ENCODE measurements around the gene TMEM87B. TPM values are rescaled to one million over a fixed set of nuclear protein-coding genes. Genes with fewer than 3 reads are reported as not detected.
A peak's percentile ranks its signal among the peaks of the same experiment; 100 is the strongest.

The TMEM87B gene
- total and polyA plus RNA-seq, 4 donors: 11.2 to 26.4 (median 18.1) TPM

DNA sequence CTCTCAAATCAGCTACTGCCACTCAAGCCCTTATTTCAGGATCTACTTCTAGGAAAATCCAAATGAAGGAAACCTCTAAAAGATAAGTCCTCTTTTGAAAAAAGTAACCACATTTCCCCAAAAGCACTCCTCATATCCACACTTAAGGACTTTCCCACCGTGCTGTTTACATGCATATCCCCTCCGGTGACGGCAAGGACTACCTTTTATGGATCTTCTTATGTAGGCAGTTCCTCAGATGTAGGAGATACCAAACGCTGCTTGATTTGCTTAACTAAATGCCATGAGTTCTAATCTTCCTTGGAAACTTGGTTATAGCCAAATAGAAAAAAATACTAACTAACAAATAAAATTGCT, 6.9 kb upstream of the TMEM87B start:
- no peak for ATAC-seq (ENCODE audit: insufficient read depth, low FRiP score)
- peak overlapping the region in 1 of 2 donors; percentile 45 for H3K27ac ChIP-seq (ENCODE audit: low read depth in 1 of 2, low read length in 1 of 2)
- 41 to 64% methylated on average over 4 of the region's 4 CpGs for WGBS, 2 donors

DNA sequence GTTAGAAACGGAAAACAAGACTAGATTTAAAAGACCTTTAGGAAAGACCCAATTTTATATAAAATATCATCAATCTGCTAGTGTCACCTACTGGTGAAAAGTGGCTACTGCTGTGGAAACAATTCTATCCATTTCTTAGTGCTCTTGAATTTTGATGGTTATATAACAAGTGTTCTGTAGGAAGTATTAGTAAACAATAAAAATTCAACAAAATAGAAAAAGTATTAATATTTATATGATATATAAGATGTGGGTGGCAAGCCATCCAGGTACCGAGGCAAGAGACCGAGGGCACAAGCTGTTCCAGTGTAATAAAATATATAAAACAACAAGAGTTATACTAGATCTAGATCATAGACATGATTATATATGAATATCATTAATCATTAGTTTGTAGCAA, 6.2 kb upstream of the TMEM87B start:
- TF ChIP-seq, protein P1, sequence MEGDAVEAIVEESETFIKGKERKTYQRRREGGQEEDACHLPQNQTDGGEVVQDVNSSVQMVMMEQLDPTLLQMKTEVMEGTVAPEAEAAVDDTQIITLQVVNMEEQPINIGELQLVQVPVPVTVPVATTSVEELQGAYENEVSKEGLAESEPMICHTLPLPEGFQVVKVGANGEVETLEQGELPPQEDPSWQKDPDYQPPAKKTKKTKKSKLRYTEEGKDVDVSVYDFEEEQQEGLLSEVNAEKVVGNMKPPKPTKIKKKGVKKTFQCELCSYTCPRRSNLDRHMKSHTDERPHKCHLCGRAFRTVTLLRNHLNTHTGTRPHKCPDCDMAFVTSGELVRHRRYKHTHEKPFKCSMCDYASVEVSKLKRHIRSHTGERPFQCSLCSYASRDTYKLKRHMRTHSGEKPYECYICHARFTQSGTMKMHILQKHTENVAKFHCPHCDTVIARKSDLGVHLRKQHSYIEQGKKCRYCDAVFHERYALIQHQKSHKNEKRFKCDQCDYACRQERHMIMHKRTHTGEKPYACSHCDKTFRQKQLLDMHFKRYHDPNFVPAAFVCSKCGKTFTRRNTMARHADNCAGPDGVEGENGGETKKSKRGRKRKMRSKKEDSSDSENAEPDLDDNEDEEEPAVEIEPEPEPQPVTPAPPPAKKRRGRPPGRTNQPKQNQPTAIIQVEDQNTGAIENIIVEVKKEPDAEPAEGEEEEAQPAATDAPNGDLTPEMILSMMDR (IDR thresholded peaks at IDR 0.05; ENCODE audit: control extremely low read depth, extremely low read depth): peak; percentile 72
- Histone ChIP-seq H3K36me3 (ENCODE audit: control insufficient read depth in 4 of 4, insufficient read depth in 4 of 4, low read length in 4 of 4) (no peaks in the 10 kb centered on the region), H3K9ac (ENCODE audit: insufficient read depth in 1 of 2, low read length in 2 of 2) (no peak overlapping the region), H3K27me3 (ENCODE audit: control insufficient read depth in 3 of 3, insufficient read depth in 3 of 3, low read length in 2 of 3) (no peaks in the 10 kb centered on the region), H3K4me3 (no peak overlapping the region), H3K27ac (ENCODE audit: low read depth in 1 of 2, low read length in 1 of 2) (no peak overlapping the region), H3K4me1 (ENCODE audit: control insufficient read depth in 5 of 5, insufficient read depth in 5 of 5, low read length in 5 of 5) (peaks cover 0 to 7% (median 3%) of the 10 kb centered on the region in 5 donors), H3K9me3 (ENCODE audit: control insufficient read depth in 4 of 4, insufficient read depth in 3 of 4, low read length in 3 of 4) (peaks cover 0 to 2% (median 0%) of the 10 kb centered on the region in 4 donors)
- WGBS, 2 donors: 15 to 37% methylated on average over 3 of the region's 3 CpGs
- ATAC-seq (ENCODE audit: insufficient read depth, low FRiP score) (peak; percentile 77), DNase-seq (peak in 2 of 3 donors; percentile 81 to 82)

More for the DNA sequence above, 6.9 kb upstream of the TMEM87B start:
- Histone ChIP-seq H3K4me3 (no peak overlapping the region), H3K9me3 (ENCODE audit: control insufficient read depth in 4 of 4, insufficient read depth in 3 of 4, low read length in 3 of 4) (peaks cover 0 to 2% (median 0%) of the 10 kb centered on the region in 4 donors), H3K9ac (ENCODE audit: insufficient read depth in 1 of 2, low read length in 2 of 2) (no peak overlapping the region), H3K4me1 (ENCODE audit: control insufficient read depth in 5 of 5, insufficient read depth in 5 of 5, low read length in 5 of 5) (peaks cover 0 to under 1% (median 0%) of the 10 kb centered on the region in 5 donors), H3K36me3 (ENCODE audit: control insufficient read depth in 4 of 4, insufficient read depth in 4 of 4, low read length in 4 of 4) (no peaks in the 10 kb centered on the region), H3K27me3 (ENCODE audit: control insufficient read depth in 3 of 3, insufficient read depth in 3 of 3, low read length in 2 of 3) (no peaks in the 10 kb centered on the region)
- DNase-seq: no peak
- TF ChIP-seq, protein P1 (IDR thresholded peaks at IDR 0.05; ENCODE audit: control extremely low read depth, extremely low read depth): no peak

DNA sequence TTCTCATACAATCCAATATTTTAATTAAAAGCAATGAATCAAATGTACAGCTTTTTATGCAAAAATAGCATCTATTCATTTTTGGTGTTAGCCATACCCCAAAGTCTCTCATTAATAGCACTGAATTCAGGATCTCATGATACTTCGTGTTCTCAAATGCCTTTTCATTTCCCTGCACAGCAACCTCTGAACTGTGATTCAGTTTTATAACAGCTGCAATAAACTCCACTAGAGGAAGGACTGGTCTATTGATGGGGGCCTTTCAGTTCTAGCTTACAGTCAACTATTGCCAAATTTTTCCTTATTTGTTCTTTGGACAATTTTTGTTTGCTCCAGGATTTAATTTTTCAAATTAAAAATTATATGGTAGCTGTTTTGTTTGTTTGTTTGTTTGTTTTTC, 4.8 kb upstream of the TMEM87B start:
- Histone ChIP-seq H3K36me3 (ENCODE audit: control insufficient read depth in 4 of 4, insufficient read depth in 4 of 4, low read length in 4 of 4) (no peaks in the 10 kb centered on the region), H3K9ac (ENCODE audit: insufficient read depth in 1 of 2, low read length in 2 of 2) (no peak overlapping the region), H3K27me3 (ENCODE audit: control insufficient read depth in 3 of 3, insufficient read depth in 3 of 3, low read length in 2 of 3) (no peaks in the 10 kb centered on the region), H3K4me1 (ENCODE audit: control insufficient read depth in 5 of 5, insufficient read depth in 5 of 5, low read length in 5 of 5) (peaks cover 0 to 8% (median 4%) of the 10 kb centered on the region in 5 donors), H3K9me3 (ENCODE audit: control insufficient read depth in 4 of 4, insufficient read depth in 3 of 4, low read length in 3 of 4) (peaks cover 0 to 2% (median 0%) of the 10 kb centered on the region in 4 donors), H3K27ac (ENCODE audit: low read depth in 1 of 2, low read length in 1 of 2) (no peak overlapping the region), H3K4me3 (no peak overlapping the region)
- WGBS, 2 donors: 93 to 95% methylated on average over 1 of the region's 1 CpG
- DNase-seq (no peak), ATAC-seq (ENCODE audit: insufficient read depth, low FRiP score) (no peak)
- TF ChIP-seq, protein P1 (IDR thresholded peaks at IDR 0.05; ENCODE audit: control extremely low read depth, extremely low read depth): no peak
